ENCODE results near the gene CCDC33. TPM values are rescaled to one million over a fixed set of nuclear protein-coding genes. Genes with fewer than 3 reads are reported as not detected.

Gene CCDC33
- total and polyA plus RNA-seq, 10 of the 15 experiments (the other 5 are each of a cell fraction or from before 2014, with no cell fraction given), result 0.57 to 5.8 (median 4.3) TPM

GRCh38 chr15:74200871-74201419 is 35.2 kb upstream of the CCDC33 start:
- peaks cover 19% of the 10 kb centered on the region for H3K4me1 ChIP-seq (ENCODE audit: control insufficient read depth, insufficient read depth, low read length)
- no peak overlapping the region for H3K4me2 ChIP-seq (ENCODE audit: control insufficient read depth, insufficient read depth)
- H3K4me3 ChIP-seq, result no peak overlapping the region
- FAIRE-seq, result no peak
- no peaks in the 10 kb centered on the region for H3K9me3 ChIP-seq (replicated peaks; ENCODE audit: control insufficient read depth, insufficient read depth, low read length)
- in situ Hi-C loops (cut with MboI), result no loop called here
- no peak overlapping the region for H2AFZ ChIP-seq (ENCODE audit: control insufficient read depth, low read depth, low read length)
- SMC1A ChIA-PET (ENCODE audit: uncharacterized antibody, unreplicated experiment), result interaction anchor here (1.1 kb wide), 1 partner anchor 11 kb away, joined by 3 read pairs; no protein-coding TSS in a partner anchor
- POLR2A ChIA-PET, result no interaction called here
- no peak for DNase-seq (ENCODE audit: low read depth, low spot score)
- RAD21 ChIA-PET (ENCODE audit: unreplicated experiment), result interaction anchor here (0.7 kb wide), 1 partner anchor 42 kb away, joined by 3 read pairs; no protein-coding TSS in a partner anchor
- no TSS peak for BruUV-seq (replicated peaks)
- no peaks in the 10 kb centered on the region for H3K27me3 ChIP-seq (replicated peaks in 1 of 2; ENCODE audit: control insufficient read depth in 2 of 2, insufficient read depth in 2 of 2, low read length in 1 of 2)
- intact Hi-C loops (cut with micrococcal nuclease; ENCODE audit: unreplicated experiment), result no loop called here
- no peak for ATAC-seq
- H3K27ac ChIP-seq (ENCODE audit: control insufficient read depth, insufficient read depth), result no peak overlapping the region
- no peaks in the 10 kb centered on the region for H4K20me1 ChIP-seq (ENCODE audit: control insufficient read depth, insufficient read depth)
- CTCF ChIA-PET, result interaction anchor here (0.6 to 1.8 kb wide), 3 partner anchors 13 to 122 kb away, joined by 3 to 4 read pairs (median 4); no protein-coding TSS in a partner anchor
- H3K36me3 ChIP-seq (ENCODE audit: control insufficient read depth in 2 of 2, insufficient read depth in 2 of 2, low read length in 1 of 2), result no peaks in the 10 kb centered on the region
- TF ChIP-seq EED (IDR thresholded peaks at IDR 0.05; ENCODE audit: low read depth) (peak; percentile 11; the same call in 1 of the 2 replicates), ZZZ3 (IDR thresholded peaks at IDR 0.05; ENCODE audit: control insufficient read depth, insufficient read length, low read depth) (no peak)
- no peak overlapping the region for H3K9ac ChIP-seq (ENCODE audit: control insufficient read depth, insufficient read depth, low read length)
- no peaks in the 10 kb centered on the region for H3K79me2 ChIP-seq (ENCODE audit: control insufficient read depth, insufficient read depth, low read length)
- WGBS (ENCODE audit: insufficient coverage, insufficient replicate concordance, low lambda C conversion rate, missing lambda C conversion rate), result 71% methylated on average over 8 of the region's 8 CpGs

- ChIA-PET RAD21 (ENCODE audit: unreplicated experiment) (no interaction called here), POLR2A (interaction anchor here (0.7 kb wide), 1 partner anchor 9 kb away, joined by 3 read pairs; no protein-coding TSS in a partner anchor), SMC1A (ENCODE audit: uncharacterized antibody, unreplicated experiment) (interaction anchor here (0.6 kb wide), 2 partner anchors 120 to 385 kb away, joined by 3 read pairs; no protein-coding TSS in a partner anchor), CTCF (interaction anchor here (1.4 to 1.8 kb wide), 2 partner anchors 14 to 121 kb away, joined by 4 read pairs; no protein-coding TSS in a partner anchor)
- Histone ChIP-seq H3K9ac (ENCODE audit: control insufficient read depth, insufficient read depth, low read length) (no peak overlapping the region), H2AFZ (ENCODE audit: control insufficient read depth, low read depth, low read length) (no peak overlapping the region), H3K4me2 (ENCODE audit: control insufficient read depth, insufficient read depth) (no peak overlapping the region), H3K4me3 (no peak overlapping the region), H3K27ac (ENCODE audit: control insufficient read depth, insufficient read depth) (no peak overlapping the region), H3K9me3 (replicated peaks; ENCODE audit: control insufficient read depth, insufficient read depth, low read length) (no peaks in the 10 kb centered on the region), H3K36me3 (ENCODE audit: control insufficient read depth in 2 of 2, insufficient read depth in 2 of 2, low read length in 1 of 2) (no peaks in the 10 kb centered on the region), H3K4me1 (ENCODE audit: control insufficient read depth, insufficient read depth, low read length) (peaks cover 19% of the 10 kb centered on the region), H4K20me1 (ENCODE audit: control insufficient read depth, insufficient read depth) (no peaks in the 10 kb centered on the region), H3K79me2 (ENCODE audit: control insufficient read depth, insufficient read depth, low read length) (no peaks in the 10 kb centered on the region), H3K27me3 (replicated peaks in 1 of 2; ENCODE audit: control insufficient read depth in 2 of 2, insufficient read depth in 2 of 2, low read length in 1 of 2) (no peaks in the 10 kb centered on the region)
- DNase-seq (ENCODE audit: low read depth, low spot score) (no peak), FAIRE-seq (peak; percentile 38), ATAC-seq (no peak)
- WGBS (ENCODE audit: insufficient coverage, insufficient replicate concordance, low lambda C conversion rate, missing lambda C conversion rate), result 66% methylated on average over 7 of the region's 7 CpGs
- in situ Hi-C loops (cut with MboI), result no loop called here
- no peak for TF ChIP-seq MEF2B (IDR thresholded peaks at IDR 0.05; ENCODE audit: partially characterized antibody, poor library complexity, severe bottlenecking)
- TF ChIP-seq ZBTB33 (IDR thresholded peaks at IDR 0.05), result no peak
- no peak for TF ChIP-seq SMC3 (IDR thresholded peaks at IDR 0.05; ENCODE audit: borderline replicate concordance, low read length)
- TF ChIP-seq BCLAF1 (IDR thresholded peaks at IDR 0.05), result no peak
- TF ChIP-seq TCF7 (IDR thresholded peaks at IDR 0.05; ENCODE audit: borderline replicate concordance), result no peak
- TF ChIP-seq RAD21 (IDR thresholded peaks at IDR 0.05; ENCODE audit: insufficient read depth, low read depth, low read length), result no peak
- TF ChIP-seq ZNF384 (IDR thresholded peaks at IDR 0.05; ENCODE audit: borderline replicate concordance, low read depth, low read length), result no peak
- TF ChIP-seq IRF4 (IDR thresholded peaks at IDR 0.05; ENCODE audit: low read depth, low read length), result no peak
- no peak for TF ChIP-seq FOXM1 (IDR thresholded peaks at IDR 0.05; ENCODE audit: low read depth, low read length)
- no TSS peak for BruUV-seq (replicated peaks)
- intact Hi-C loops (cut with micrococcal nuclease; ENCODE audit: unreplicated experiment), result no loop called here
Observed at GRCh38 chr15:74201710-74202420, 34.3 kb upstream of the CCDC33 start.

Data from GM12878 (cell line).